Fibroblast of lung (primary cell): Measurements from ENCODE around the gene TBC1D3E.
"Not testable (repeated sequence)": the region's sequence is repeated elsewhere in the genome, so short reads cannot be mapped to it uniquely, and the experiment has no call there.

ENCODE experiments used
- EZH2 ChIP-seq: IDR thresholded peaks from 2 replicates; pipeline ENCODE4 v1.5.1; 2012; ENCODE audit warnings: low read length, control low read depth, mild to moderate bottlenecking; ENCODE audit errors: missing control alignments
- TF ChIP-seq, protein P1 (sequence below), 2 donors: IDR thresholded peaks in 1 of 2; conservative IDR thresholded peaks in 1 of 2; 1 replicate in 1 of 2; 2 replicates in 1 of 2; pipeline ENCODE4 v1.5.1; 2011 to 2012; ENCODE audit warnings: low read length in 2 of 2, control low read depth in 1 of 2, inconsistent platforms in 1 of 2, low read depth in 1 of 2, mild to moderate bottlenecking in 1 of 2

DNA sequence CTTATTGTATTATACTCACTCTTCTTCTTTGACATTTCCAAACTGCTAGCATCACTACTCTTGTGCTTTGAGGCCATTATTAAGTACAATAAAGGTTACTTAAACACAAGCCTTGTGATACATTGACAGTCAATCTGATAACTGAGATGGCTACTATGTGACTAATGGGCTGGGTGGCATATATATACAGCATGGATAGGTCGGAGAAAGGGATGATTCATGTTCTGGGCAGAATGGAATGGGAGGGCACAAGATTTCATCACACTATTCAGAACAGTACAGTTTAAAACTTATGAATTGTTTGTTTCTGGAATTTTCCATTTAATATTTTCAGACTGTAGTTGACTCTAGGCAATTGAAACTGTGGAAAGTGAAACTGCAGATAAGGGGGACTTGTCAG, 40.4 kb upstream of the TBC1D3E start:
- TF ChIP-seq, protein P1, sequence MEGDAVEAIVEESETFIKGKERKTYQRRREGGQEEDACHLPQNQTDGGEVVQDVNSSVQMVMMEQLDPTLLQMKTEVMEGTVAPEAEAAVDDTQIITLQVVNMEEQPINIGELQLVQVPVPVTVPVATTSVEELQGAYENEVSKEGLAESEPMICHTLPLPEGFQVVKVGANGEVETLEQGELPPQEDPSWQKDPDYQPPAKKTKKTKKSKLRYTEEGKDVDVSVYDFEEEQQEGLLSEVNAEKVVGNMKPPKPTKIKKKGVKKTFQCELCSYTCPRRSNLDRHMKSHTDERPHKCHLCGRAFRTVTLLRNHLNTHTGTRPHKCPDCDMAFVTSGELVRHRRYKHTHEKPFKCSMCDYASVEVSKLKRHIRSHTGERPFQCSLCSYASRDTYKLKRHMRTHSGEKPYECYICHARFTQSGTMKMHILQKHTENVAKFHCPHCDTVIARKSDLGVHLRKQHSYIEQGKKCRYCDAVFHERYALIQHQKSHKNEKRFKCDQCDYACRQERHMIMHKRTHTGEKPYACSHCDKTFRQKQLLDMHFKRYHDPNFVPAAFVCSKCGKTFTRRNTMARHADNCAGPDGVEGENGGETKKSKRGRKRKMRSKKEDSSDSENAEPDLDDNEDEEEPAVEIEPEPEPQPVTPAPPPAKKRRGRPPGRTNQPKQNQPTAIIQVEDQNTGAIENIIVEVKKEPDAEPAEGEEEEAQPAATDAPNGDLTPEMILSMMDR (conservative IDR thresholded peaks at IDR 0.05 in 1 of 2, IDR thresholded peaks at IDR 0.05 in 1 of 2; ENCODE audit: low read depth in 1 of 2, low read length in 2 of 2): not testable (repeated sequence)
- TF ChIP-seq EZH2: not testable (repeated sequence)
